HepG2 (cell line): ENCODE data around the gene IQCN. TPM values are rescaled to one million over a fixed set of nuclear protein-coding genes. Genes with fewer than 3 reads are reported as not detected.

Experiments used
- AGO2 ChIP-seq: fragments of 200-400 bp; formaldehyde crosslinking; optimal IDR thresholded peaks from 2 replicates; pipeline ENCODE3; 2017; ENCODE audit warnings: mild to moderate bottlenecking, low read depth, low read length, moderate library complexity
- DMAP1 ChIP-seq: IDR thresholded peaks from 2 replicates; pipeline ENCODE4 v1.6.1; 2016
- EED ChIP-seq: sonication (generic); formaldehyde crosslinking; IDR thresholded peaks from 2 replicates; pipeline ENCODE4 v1.5.0; 2020; ENCODE audit warnings: mild to moderate bottlenecking, missing genetic modification reagents
- GPN1 ChIP-seq: sonication (generic); formaldehyde crosslinking; IDR thresholded peaks from 2 replicates; pipeline ENCODE4 v1.5.1; 2020; ENCODE audit warnings: missing genetic modification reagents, borderline replicate concordance
- HHEX ChIP-seq: IDR thresholded peaks from 2 replicates; pipeline ENCODE4 v1.6.1; 2016; ENCODE audit warnings: control low read depth
- HNRNPK ChIP-seq: fragments of 200-400 bp; formaldehyde crosslinking; IDR thresholded peaks from 2 replicates; pipeline ENCODE4 v1.6.1; 2018; ENCODE audit warnings: low read length, low read depth, moderate library complexity, mild to moderate bottlenecking; ENCODE audit not compliant: poor library complexity, severe bottlenecking
- HOXD1 ChIP-seq: sonication (generic); formaldehyde crosslinking; IDR thresholded peaks from 2 replicates; pipeline ENCODE4 v1.5.0; 2020; ENCODE audit warnings: missing genetic modification reagents
- MAZ ChIP-seq, 2 experiments: sonication (generic) in 1 of 2; formaldehyde crosslinking in 1 of 2; IDR thresholded peaks; 2 replicates each; pipeline versions ENCODE4 v1.5.0 to v1.6.1; 2012 to 2020; ENCODE audit warnings: low read depth in 2 of 2, mild to moderate bottlenecking in 2 of 2, borderline replicate concordance in 1 of 2, improper control_type of control experiment in 1 of 2, low read length in 1 of 2, missing genetic modification reagents in 1 of 2, moderate library complexity in 1 of 2
- MEIS2 ChIP-seq: sonication (generic); formaldehyde crosslinking; IDR thresholded peaks from 2 replicates; pipeline ENCODE4 v1.9.0; 2021; ENCODE audit warnings: mild to moderate bottlenecking, missing genetic modification reagents
- SALL1 ChIP-seq: sonication (generic); formaldehyde crosslinking; IDR thresholded peaks from 2 replicates; pipeline ENCODE4 v1.8.0; 2022; ENCODE audit warnings: mild to moderate bottlenecking, missing genetic modification reagents
- SOX6 ChIP-seq, 2 experiments: fragments of 450-650 bp in 1 of 2; sonication (generic) in 1 of 2; formaldehyde crosslinking in 1 of 2; IDR thresholded peaks; 2 replicates each; pipeline versions ENCODE4 v1.4.0 to v1.6.1; 2017 to 2020; ENCODE audit warnings: antibody characterized with exemption in 1 of 2, mild to moderate bottlenecking in 1 of 2, missing genetic modification reagents in 1 of 2
- TRAFD1 ChIP-seq: sonication (generic); formaldehyde crosslinking; IDR thresholded peaks from 2 replicates; pipeline ENCODE4 v1.5.1; 2020; ENCODE audit warnings: missing genetic modification reagents, mild to moderate bottlenecking, borderline replicate concordance
- ZBTB1 ChIP-seq: sonication (generic); formaldehyde crosslinking; IDR thresholded peaks from 2 replicates; pipeline ENCODE4 v1.4.0; 2020; ENCODE audit warnings: missing genetic modification reagents, borderline replicate concordance
- ZBTB25 ChIP-seq: IDR thresholded peaks from 2 replicates; pipeline ENCODE4 v1.6.1; 2018; ENCODE audit warnings: missing genetic modification reagents
- ZBTB26 ChIP-seq: IDR thresholded peaks from 2 replicates; pipeline ENCODE4 v1.6.1; 2016; ENCODE audit warnings: missing compliant biosample characterization, missing genetic modification reagents, borderline replicate concordance
- ZBTB8A ChIP-seq: sonication (generic); formaldehyde crosslinking; IDR thresholded peaks from 2 replicates; pipeline ENCODE4 v1.4.0; 2020; ENCODE audit warnings: mild to moderate bottlenecking, low read depth, missing genetic modification reagents, borderline replicate concordance
- ZEB1 ChIP-seq: IDR thresholded peaks from 2 replicates; pipeline ENCODE4 v1.6.1; 2012; ENCODE audit warnings: mild to moderate bottlenecking, low read depth, inconsistent platforms; ENCODE audit not compliant: insufficient replicate concordance
- ZKSCAN8 ChIP-seq: IDR thresholded peaks from 2 replicates; pipeline ENCODE4 v1.6.1; 2016; ENCODE audit warnings: borderline replicate concordance, missing genetic modification reagents, missing compliant biosample characterization
- ZNF225 ChIP-seq: sonication (generic); formaldehyde crosslinking; IDR thresholded peaks from 2 replicates; pipeline ENCODE4 v1.4.0; 2020; ENCODE audit warnings: mild to moderate bottlenecking, missing genetic modification reagents
- ZNF547 ChIP-seq: sonication (generic); formaldehyde crosslinking; IDR thresholded peaks from 2 replicates; pipeline ENCODE4 v1.5.1; 2020; ENCODE audit warnings: mild to moderate bottlenecking, missing genetic modification reagents
- ZNF781 ChIP-seq: sonication (generic); formaldehyde crosslinking; IDR thresholded peaks from 2 replicates; pipeline ENCODE4 v1.5.1; 2020; ENCODE audit warnings: borderline replicate concordance, mild to moderate bottlenecking, missing genetic modification reagents; ENCODE audit errors: not compliant biosample characterization
- polyA plus RNA-seq, 8 experiments: library from polyadenylated mRNA; depleted of rRNA in 3 of 8; stranded (reverse) in 7 of 8; unstranded in 1 of 8; fragments of >200 nt; fragmentation: Illumina TruSeq in 4 of 8; extraction: Trizol in 4 of 8; gene quantifications; 2 replicates each; pipeline versions ENCODE4 v1.2.1 to v1.2.3, GENCODE V29; 2011 to 2016; ENCODE audit warnings: low read depth in 4 of 8, missing spikeins in 1 of 8, mixed read lengths in 1 of 8; ENCODE audit not compliant: insufficient read depth in 1 of 8
- total RNA-seq, 5 experiments: library from RNA; depleted of rRNA; stranded (reverse); fragments of >200 nt; fragmentation: Illumina TruSeq; extraction: Trizol; gene quantifications; 2 replicates each; pipeline ENCODE4 v1.2.3, GENCODE V29; 2016; ENCODE audit warnings: low read depth in 1 of 5
- TF ChIP-seq, protein P1 (sequence below): sonication (generic); formaldehyde crosslinking; IDR thresholded peaks from 2 replicates; pipeline ENCODE4; 2020; ENCODE audit warnings: missing genetic modification reagents, mild to moderate bottlenecking, borderline replicate concordance

IQCN gene
- total and polyA plus RNA-seq, 2 of the 13 experiments (the other 11 are each of a cell fraction or from before 2014, with no cell fraction given), result 0.04 to 0.18 TPM

GRCh38 chr19:18300930-18301717 is 26.9 kb upstream of the IQCN start (continued):
- TF ChIP-seq SOX6 (IDR thresholded peaks at IDR 0.05) (no peak), SOX6 (CRISPR knock-in tag; IDR thresholded peaks at IDR 0.05) (peak; percentile 27; the same call in 1 of the 2 replicates), ZBTB8A (no peak), HHEX (CRISPR knock-in tag) (no peak), ZNF781 (CRISPR knock-in tag) (no peak), ZNF547 (CRISPR knock-in tag) (no peak), ZKSCAN8 (CRISPR knock-in tag) (peak; percentile 100), MEIS2 (no peak), SALL1 (peak; percentile 62; the same call in 1 of the 2 replicates), GPN1 (no peak), AGO2 (peak; percentile 19), ZEB1 (no peak), HOXD1 (CRISPR knock-in tag) (no peak), TRAFD1 (CRISPR knock-in tag) (no peak), ZBTB25 (0 out of 2 replicates have a peak, but pooled peaks have one; percentile 40), ZNF225 (CRISPR knock-in tag) (no peak), EED (CRISPR knock-in tag) (no peak), HNRNPK (no peak), ZBTB26 (CRISPR knock-in tag) (no peak), DMAP1 (CRISPR knock-in tag) (no peak), MAZ (IDR thresholded peaks at IDR 0.05; ENCODE audit: borderline replicate concordance, low read depth, low read length) (peak; percentile 43; the same call in 1 of the 2 replicates), MAZ (CRISPR knock-in tag; IDR thresholded peaks at IDR 0.05; ENCODE audit: low read depth) (no peak), ZBTB1 (CRISPR knock-in tag) (no peak)
- TF ChIP-seq, protein P1, sequence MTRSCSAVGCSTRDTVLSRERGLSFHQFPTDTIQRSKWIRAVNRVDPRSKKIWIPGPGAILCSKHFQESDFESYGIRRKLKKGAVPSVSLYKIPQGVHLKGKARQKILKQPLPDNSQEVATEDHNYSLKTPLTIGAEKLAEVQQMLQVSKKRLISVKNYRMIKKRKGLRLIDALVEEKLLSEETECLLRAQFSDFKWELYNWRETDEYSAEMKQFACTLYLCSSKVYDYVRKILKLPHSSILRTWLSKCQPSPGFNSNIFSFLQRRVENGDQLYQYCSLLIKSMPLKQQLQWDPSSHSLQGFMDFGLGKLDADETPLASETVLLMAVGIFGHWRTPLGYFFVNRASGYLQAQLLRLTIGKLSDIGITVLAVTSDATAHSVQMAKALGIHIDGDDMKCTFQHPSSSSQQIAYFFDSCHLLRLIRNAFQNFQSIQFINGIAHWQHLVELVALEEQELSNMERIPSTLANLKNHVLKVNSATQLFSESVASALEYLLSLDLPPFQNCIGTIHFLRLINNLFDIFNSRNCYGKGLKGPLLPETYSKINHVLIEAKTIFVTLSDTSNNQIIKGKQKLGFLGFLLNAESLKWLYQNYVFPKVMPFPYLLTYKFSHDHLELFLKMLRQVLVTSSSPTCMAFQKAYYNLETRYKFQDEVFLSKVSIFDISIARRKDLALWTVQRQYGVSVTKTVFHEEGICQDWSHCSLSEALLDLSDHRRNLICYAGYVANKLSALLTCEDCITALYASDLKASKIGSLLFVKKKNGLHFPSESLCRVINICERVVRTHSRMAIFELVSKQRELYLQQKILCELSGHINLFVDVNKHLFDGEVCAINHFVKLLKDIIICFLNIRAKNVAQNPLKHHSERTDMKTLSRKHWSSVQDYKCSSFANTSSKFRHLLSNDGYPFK (CRISPR knock-in tag), result 0 out of 2 replicates have a peak, but pooled peaks have one; percentile 25
